ENCODE data around the gene MCC.
A peak's percentile ranks its signal among the peaks of the same experiment; 100 is the strongest.

MCC gene

GRCh38 chr5:113150821-113151220 lies 337.4 kb downstream of the MCC start:
- DNase-seq = no peak

GRCh38 chr5:113150221-113150620 lies 338.0 kb downstream of the MCC start:
- no peak for DNase-seq

GRCh38 chr5:113147537-113147936 lies 340.7 kb downstream of the MCC start:
- DNase-seq = no peak

- DNase-seq = no peak
Observed at GRCh38 chr5:113147101-113147508, 341.1 kb downstream of the MCC start.

- DNase-seq = no peak
Observed at GRCh38 chr5:113145757-113146387, 342.4 kb downstream of the MCC start.

GRCh38 chr5:113142186-113142585 lies 346.1 kb downstream of the MCC start:
- DNase-seq = no peak

GRCh38 chr5:113140837-113141671 lies 347.2 kb downstream of the MCC start:
- DNase-seq = peak in 9 of 56 donors; percentile 1 to 34 (median 22)

- DNase-seq = no peak
Observed at GRCh38 chr5:113133211-113133975, 354.9 kb downstream of the MCC start.

GRCh38 chr5:113132564-113132963 lies 355.7 kb downstream of the MCC start:
- no peak for DNase-seq

GRCh38 chr5:113128641-113129330 lies 359.5 kb downstream of the MCC start:
- no peak for DNase-seq

- no peak for DNase-seq
Observed at GRCh38 chr5:113128082-113128481, 360.2 kb downstream of the MCC start.

GRCh38 chr5:113127021-113127420 lies 361.2 kb downstream of the MCC start:
- no peak for DNase-seq

GRCh38 chr5:113125371-113125770 lies 362.9 kb downstream of the MCC start:
- DNase-seq = no peak

- DNase-seq = no peak
Observed at GRCh38 chr5:113124914-113125313, 363.3 kb downstream of the MCC start.

GRCh38 chr5:113124265-113124664 lies 364.0 kb downstream of the MCC start:
- no peak for DNase-seq

- DNase-seq = no peak
Observed at GRCh38 chr5:113123618-113124017, 364.6 kb downstream of the MCC start.

- no peak for DNase-seq
Observed at GRCh38 chr5:113122053-113122452, 366.2 kb downstream of the MCC start.

- no peak for DNase-seq
Observed at GRCh38 chr5:113119246-113119924, 368.9 kb downstream of the MCC start.

- peak in 5 of 56 donors; percentile 3 to 15 (median 10) for DNase-seq
Observed at GRCh38 chr5:113118765-113119164, 369.5 kb downstream of the MCC start.

- DNase-seq = no peak
Observed at GRCh38 chr5:113118298-113118697, 370.0 kb downstream of the MCC start.

GRCh38 chr5:113117543-113118115 lies 370.6 kb downstream of the MCC start:
- DNase-seq = no peak
